Endothelial cell of umbilical vein (primary cell): ENCODE data around the gene NEURL2. TPM values are rescaled to one million over a fixed set of nuclear protein-coding genes. Genes with fewer than 3 reads are reported as not detected.

Experiments
- BruUV-seq: library from RNA; stranded (reverse); fragments of 400-500 nt; replicated peaks from 2 replicates; lab custom pipeline; 2021; lab: Mats Ljungman, UMichigan
- CTCF ChIA-PET: fragments of 300-600, 350-600 bp; sonication (Branson Sonifier 250); formaldehyde crosslinking; loops from one replicate; lab custom pipeline; 2021; ENCODE audit warnings: antibody characterized with exemption, inconsistent platforms; lab: Charles Lee
- POLR2A ChIA-PET: fragments of 300-600, 350-600 bp; sonication (Branson Sonifier 250); formaldehyde crosslinking; loops from one replicate; lab custom pipeline; 2021; ENCODE audit warnings: antibody characterized with exemption, inconsistent platforms; lab: Charles Lee
- DNase-seq: peaks from one replicate; pipeline ENCODE4 v3.0.0-alpha.2; 2011; ENCODE audit warnings: low read depth, low spot score
- FAIRE-seq: peaks from 2 replicates; lab custom pipeline; 2011; peaks lifted over from hg19 to GRCh38; lab: Jason Lieb, UNC
- H2AFZ ChIP-seq: 2 replicates; pipeline ENCODE4 v1.6.0; 2012; ENCODE audit warnings: low read depth, low read length, control low read depth, inconsistent platforms
- H3K27ac ChIP-seq: 2 replicates; pipeline ENCODE4 v1.5.1; 2011; ENCODE audit warnings: low read depth, mild to moderate bottlenecking, control low read depth, low read length, moderate library complexity; ENCODE audit not compliant: insufficient read depth
- H3K27me3 ChIP-seq, 2 experiments: 2 replicates each; pipeline versions ENCODE4 v1.6.0 to v1.6.1; 2011; ENCODE audit warnings: low read length in 2 of 2, mixed read lengths in 1 of 2; ENCODE audit not compliant: control insufficient read depth in 2 of 2, insufficient read depth in 2 of 2
- H3K36me3 ChIP-seq, 2 experiments: 2 replicates in 1 of 2; 3 replicates in 1 of 2; pipeline ENCODE4 v1.5.1; 2011; ENCODE audit warnings: low read length in 2 of 2, mild to moderate bottlenecking in 1 of 2, moderate library complexity in 1 of 2; ENCODE audit not compliant: control insufficient read depth in 2 of 2, insufficient read depth in 2 of 2; ENCODE audit errors: extremely low read depth in 1 of 2
- H3K4me1 ChIP-seq: 3 replicates; pipeline ENCODE4 v1.5.1; 2011; ENCODE audit warnings: mild to moderate bottlenecking, low read length; ENCODE audit not compliant: control insufficient read depth, insufficient read depth; ENCODE audit errors: extremely low read depth
- H3K4me2 ChIP-seq: 2 replicates; pipeline ENCODE4 v1.6.1; 2011; ENCODE audit warnings: low read length, control low read depth, mixed read lengths; ENCODE audit not compliant: insufficient read depth
- H3K4me3 ChIP-seq, 3 experiments: fragments of 200-600 bp in 1 of 3; sonication (generic), shearing (Covaris generic) in 1 of 3; replicated peaks in 1 of 3; 2 replicates each; pipeline ENCODE4 v1.5.1; 2011 to 2016; ENCODE audit warnings: control low read depth in 3 of 3, low read length in 3 of 3, mild to moderate bottlenecking in 2 of 3, inconsistent platforms in 1 of 3, low read depth in 1 of 3, moderate library complexity in 1 of 3; ENCODE audit not compliant: insufficient read depth in 1 of 3
- H3K79me2 ChIP-seq: 2 replicates; pipeline ENCODE4 v1.6.0; 2012; ENCODE audit warnings: low read length, inconsistent platforms; ENCODE audit not compliant: control insufficient read depth, insufficient read depth
- H3K9ac ChIP-seq: replicated peaks from 2 replicates; pipeline ENCODE3; 2011; ENCODE audit warnings: low read length, control low read depth; ENCODE audit not compliant: insufficient read depth; ENCODE audit errors: extremely low read depth
- H3K9me1 ChIP-seq: replicated peaks from 3 replicates; pipeline ENCODE4 v1.6.0; 2011; ENCODE audit warnings: mild to moderate bottlenecking, low read length; ENCODE audit not compliant: control insufficient read depth, insufficient read depth; ENCODE audit errors: extremely low read depth
- H3K9me3 ChIP-seq: replicated peaks from 2 replicates; pipeline ENCODE4 v1.5.1; 2012; ENCODE audit warnings: low read length, inconsistent platforms; ENCODE audit not compliant: control insufficient read depth, insufficient read depth
- H4K20me1 ChIP-seq: replicated peaks from 2 replicates; pipeline ENCODE3; 2011; ENCODE audit warnings: mild to moderate bottlenecking, low read length; ENCODE audit not compliant: control insufficient read depth, insufficient read depth; ENCODE audit errors: extremely low read depth
- EZH2 ChIP-seq: IDR thresholded peaks from 2 replicates; pipeline ENCODE4 v1.6.1; 2012; ENCODE audit warnings: borderline replicate concordance, low read depth, mild to moderate bottlenecking, moderate library complexity, low read length, inconsistent platforms; ENCODE audit not compliant: severe bottlenecking
- FOS ChIP-seq: IDR thresholded peaks from 2 replicates; pipeline ENCODE4 v1.6.1; 2011; ENCODE audit warnings: mild to moderate bottlenecking, low read length, moderate library complexity, borderline replicate concordance; ENCODE audit not compliant: insufficient read depth
- GATA2 ChIP-seq: IDR thresholded peaks from 2 replicates; pipeline ENCODE4 v1.7.0; 2011; ENCODE audit warnings: low read depth, mild to moderate bottlenecking, moderate library complexity, mixed read lengths, low read length; ENCODE audit not compliant: insufficient read length, insufficient read depth
- JUN ChIP-seq: IDR thresholded peaks from 2 replicates; pipeline ENCODE4 v1.6.1; 2011; ENCODE audit warnings: borderline replicate concordance, low read depth; ENCODE audit not compliant: insufficient read length, insufficient read depth
- MYC ChIP-seq: IDR thresholded peaks from one replicate; pipeline ENCODE4 v1.6.1; 2011; ENCODE audit warnings: mild to moderate bottlenecking, low read depth, low read length
- POLR2A ChIP-seq: IDR thresholded peaks from 2 replicates; pipeline ENCODE4 v1.6.1; 2012; ENCODE audit warnings: low read depth, mild to moderate bottlenecking, control low read depth, low read length
- POLR2AphosphoS5 ChIP-seq: IDR thresholded peaks from 2 replicates; pipeline ENCODE4 v1.6.1; 2012; ENCODE audit warnings: low read depth, mild to moderate bottlenecking, control low read depth, low read length, moderate library complexity; ENCODE audit not compliant: insufficient read depth
- dilution Hi-C: fragments of 300-500 bp; cut with MboI; formaldehyde crosslinking; loops from one replicate; pipeline ENCODE4 v1.15.0; 2019; ENCODE audit warnings: low sequenced_read_pairs; ENCODE audit not compliant: extremely low pct_ligation_motif_present
- intact Hi-C: fragments of 100-400 bp; cut with micrococcal nuclease; formaldehyde crosslinking; loops from one replicate; pipeline ENCODE4 v1.10.0; 2022
- polyA plus RNA-seq, 4 experiments: library from polyadenylated mRNA; depleted of rRNA in 3 of 4; stranded (reverse) in 3 of 4; unstranded in 1 of 4; fragments of >200 nt; gene quantifications; 2 replicates each; pipeline versions ENCODE4 v1.2.1 to v1.2.3, GENCODE V29; 2011 to 2012; ENCODE audit warnings: missing spikeins in 1 of 4
- total RNA-seq: library from RNA; stranded (reverse); gene quantifications from 2 replicates; pipeline ENCODE4 v1.2.3, GENCODE V29; 2021
- TF ChIP-seq, protein P1 (sequence below), 2 donors: IDR thresholded peaks; 1 replicate in 1 of 2; 2 replicates in 1 of 2; pipeline ENCODE4 v1.5.1; 2011; ENCODE audit warnings: low read length in 2 of 2, mild to moderate bottlenecking in 2 of 2, moderate library complexity in 2 of 2, control low read depth in 1 of 2, inconsistent platforms in 1 of 2, low read depth in 1 of 2; ENCODE audit not compliant: insufficient read depth in 1 of 2; ENCODE audit errors: extremely low read depth in 1 of 2
- TF ChIP-seq, protein P2 (sequence below): IDR thresholded peaks from 2 replicates; pipeline ENCODE4 v1.6.1; 2011; ENCODE audit not compliant: insufficient read depth, insufficient read length

Gene NEURL2
- total and polyA plus RNA-seq, 2 donors (not counting 3 experiments of a cell fraction or from before 2014, with no cell fraction given): 2.8 to 5.4 TPM

DNA sequence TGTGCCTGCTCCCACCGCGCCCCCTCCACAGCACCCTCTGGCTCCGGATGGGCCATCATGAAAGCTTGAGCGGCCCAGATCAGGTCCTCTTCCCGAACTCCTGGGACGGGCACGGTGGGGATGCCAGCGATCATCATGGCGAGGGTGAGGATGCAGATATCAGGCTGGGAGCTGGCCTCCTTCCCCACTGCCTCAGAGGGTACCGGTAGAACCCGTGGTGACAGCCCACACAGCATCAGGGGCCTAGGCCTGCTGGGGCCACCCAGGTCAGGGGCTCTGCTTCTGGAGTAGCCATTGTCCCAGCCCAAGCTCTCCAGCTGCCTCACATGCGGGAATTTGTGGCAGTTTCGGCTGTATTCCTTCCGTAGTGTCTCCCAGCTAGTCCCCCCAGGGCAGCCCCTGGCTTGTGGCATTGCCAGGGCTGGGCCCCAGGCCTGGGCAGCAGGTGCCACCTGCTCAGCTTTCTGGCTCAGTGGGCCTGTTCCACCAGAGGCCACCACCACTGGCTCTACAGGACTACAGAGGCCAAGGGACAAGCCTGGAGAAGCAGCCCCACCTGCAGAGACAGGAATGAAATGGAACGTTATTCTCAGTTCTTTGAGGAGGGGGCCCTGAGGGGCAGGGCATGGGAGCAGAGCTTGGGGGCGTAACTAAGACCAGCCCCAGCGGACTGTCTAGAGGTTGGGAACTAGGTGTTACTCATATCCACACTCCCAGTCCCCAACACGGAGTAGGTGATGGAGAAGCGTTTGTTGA, 4.2 kb downstream of the NEURL2 start:
- Histone ChIP-seq H3K4me3 (no peak overlapping the region), H3K9ac (no peak overlapping the region), H3K4me1 (peaks cover 19% of the 10 kb centered on the region), H3K36me3 (peaks cover 4 to 17% of the 10 kb centered on the region in 2 experiments), H4K20me1 (no peaks in the 10 kb centered on the region), H3K27ac (no peak overlapping the region), H3K79me2 (peaks cover 18% of the 10 kb centered on the region), H2AFZ (no peak overlapping the region), H3K4me2 (no peak overlapping the region), H3K9me3 (no peaks in the 10 kb centered on the region), H3K9me1 (no peaks in the 10 kb centered on the region), H3K27me3 (no peaks in the 10 kb centered on the region)
- TF ChIP-seq, protein P1, sequence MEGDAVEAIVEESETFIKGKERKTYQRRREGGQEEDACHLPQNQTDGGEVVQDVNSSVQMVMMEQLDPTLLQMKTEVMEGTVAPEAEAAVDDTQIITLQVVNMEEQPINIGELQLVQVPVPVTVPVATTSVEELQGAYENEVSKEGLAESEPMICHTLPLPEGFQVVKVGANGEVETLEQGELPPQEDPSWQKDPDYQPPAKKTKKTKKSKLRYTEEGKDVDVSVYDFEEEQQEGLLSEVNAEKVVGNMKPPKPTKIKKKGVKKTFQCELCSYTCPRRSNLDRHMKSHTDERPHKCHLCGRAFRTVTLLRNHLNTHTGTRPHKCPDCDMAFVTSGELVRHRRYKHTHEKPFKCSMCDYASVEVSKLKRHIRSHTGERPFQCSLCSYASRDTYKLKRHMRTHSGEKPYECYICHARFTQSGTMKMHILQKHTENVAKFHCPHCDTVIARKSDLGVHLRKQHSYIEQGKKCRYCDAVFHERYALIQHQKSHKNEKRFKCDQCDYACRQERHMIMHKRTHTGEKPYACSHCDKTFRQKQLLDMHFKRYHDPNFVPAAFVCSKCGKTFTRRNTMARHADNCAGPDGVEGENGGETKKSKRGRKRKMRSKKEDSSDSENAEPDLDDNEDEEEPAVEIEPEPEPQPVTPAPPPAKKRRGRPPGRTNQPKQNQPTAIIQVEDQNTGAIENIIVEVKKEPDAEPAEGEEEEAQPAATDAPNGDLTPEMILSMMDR (IDR thresholded peaks at IDR 0.05; ENCODE audit: extremely low read depth in 1 of 2, insufficient read depth in 1 of 2, low read depth in 1 of 2, low read length in 2 of 2): no peak
- TF ChIP-seq JUN (no peak), FOS (no peak), EZH2 (no peak), MYC (no peak), GATA2 (no peak), POLR2AphosphoS5 (no peak), POLR2A (no peak)
- TF ChIP-seq, protein P2, sequence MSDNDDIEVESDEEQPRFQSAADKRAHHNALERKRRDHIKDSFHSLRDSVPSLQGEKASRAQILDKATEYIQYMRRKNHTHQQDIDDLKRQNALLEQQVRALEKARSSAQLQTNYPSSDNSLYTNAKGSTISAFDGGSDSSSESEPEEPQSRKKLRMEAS: no peak
- FAIRE-seq: no peak
- POLR2A ChIA-PET: no interaction called here
- intact Hi-C loops: no loop called here
- no peak for DNase-seq
- CTCF ChIA-PET: interaction anchor here (1.5 kb wide), 1 partner anchor 63 kb away, joined by 4 read pairs; no protein-coding TSS in a partner anchor
- dilution Hi-C loops: no loop called here
- BruUV-seq: no TSS peak
